A549 (cell line): ENCODE results near the gene ATP1A4.

Experiments used
- EHF ChIP-seq: fragments of 250-450 bp; sonication (Bioruptor Pico); IDR thresholded peaks from 2 replicates; pipeline ENCODE4 v1.5.0; 2020; ENCODE audit warnings: mild to moderate bottlenecking
- POLR2A ChIP-seq: IDR thresholded peaks from 2 replicates; pipeline ENCODE4 v1.6.1; 2012; ENCODE audit warnings: mild to moderate bottlenecking, low read length

GRCh38 chr1:160116283-160117147, 34.9 kb upstream of the ATP1A4 start:
- TF ChIP-seq EHF = no peak
- TF ChIP-seq POLR2A = no peak
